Measurements from ENCODE around the gene GIPC2.

Gene GIPC2

DNA sequence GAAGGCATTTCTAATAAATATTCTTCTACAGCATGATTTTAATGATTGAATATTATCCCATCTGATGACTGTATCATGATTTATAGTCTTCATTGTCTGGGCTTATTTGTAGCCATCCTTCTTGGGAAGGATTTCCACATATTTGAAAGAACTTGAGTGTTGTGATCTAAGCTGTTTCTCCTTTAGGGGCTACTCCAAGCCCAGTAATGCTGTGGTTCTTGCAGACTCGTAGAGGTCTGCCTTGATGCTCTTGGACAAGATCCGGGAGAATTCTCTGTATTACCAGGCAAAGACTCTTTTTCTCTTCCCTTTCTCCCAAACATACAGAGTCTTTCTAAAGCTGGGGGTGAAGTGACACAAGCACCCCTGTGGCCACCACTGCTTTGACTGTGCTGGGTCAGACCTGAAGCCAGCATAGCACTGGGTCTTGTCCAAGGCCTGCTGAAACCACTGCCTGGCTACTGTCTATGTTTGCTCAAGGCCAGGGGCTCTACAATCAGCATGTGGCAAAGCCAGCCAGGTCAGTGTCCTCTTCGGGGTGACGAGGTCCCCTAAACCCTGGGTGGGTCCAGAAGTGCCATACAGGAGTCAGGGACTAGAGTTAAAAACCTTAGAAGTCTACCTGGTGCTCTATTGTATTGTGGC is 107.4 kb downstream of the GIPC2 start:
- DNase-seq = no peak

DNA sequence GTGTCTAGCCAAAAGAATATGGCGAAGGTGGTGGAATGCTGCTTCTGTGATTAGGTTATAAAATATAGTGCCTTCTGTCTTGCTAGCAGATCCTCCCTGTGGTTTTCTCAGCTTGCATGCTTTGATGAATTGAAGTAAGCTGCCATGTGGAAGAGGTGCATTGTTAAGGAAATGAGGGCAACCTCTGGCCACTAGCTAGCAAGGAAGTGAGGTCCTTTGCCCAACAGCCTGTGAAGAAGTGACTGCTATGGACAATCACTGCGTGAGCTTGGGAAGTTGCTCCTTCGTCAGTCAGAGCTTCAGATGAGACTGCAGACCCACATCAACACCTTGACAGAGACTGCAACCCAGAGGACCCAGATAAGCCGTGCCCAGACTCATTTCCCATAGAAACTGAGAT is 109.4 kb downstream of the GIPC2 start:
- DNase-seq = no peak

DNA sequence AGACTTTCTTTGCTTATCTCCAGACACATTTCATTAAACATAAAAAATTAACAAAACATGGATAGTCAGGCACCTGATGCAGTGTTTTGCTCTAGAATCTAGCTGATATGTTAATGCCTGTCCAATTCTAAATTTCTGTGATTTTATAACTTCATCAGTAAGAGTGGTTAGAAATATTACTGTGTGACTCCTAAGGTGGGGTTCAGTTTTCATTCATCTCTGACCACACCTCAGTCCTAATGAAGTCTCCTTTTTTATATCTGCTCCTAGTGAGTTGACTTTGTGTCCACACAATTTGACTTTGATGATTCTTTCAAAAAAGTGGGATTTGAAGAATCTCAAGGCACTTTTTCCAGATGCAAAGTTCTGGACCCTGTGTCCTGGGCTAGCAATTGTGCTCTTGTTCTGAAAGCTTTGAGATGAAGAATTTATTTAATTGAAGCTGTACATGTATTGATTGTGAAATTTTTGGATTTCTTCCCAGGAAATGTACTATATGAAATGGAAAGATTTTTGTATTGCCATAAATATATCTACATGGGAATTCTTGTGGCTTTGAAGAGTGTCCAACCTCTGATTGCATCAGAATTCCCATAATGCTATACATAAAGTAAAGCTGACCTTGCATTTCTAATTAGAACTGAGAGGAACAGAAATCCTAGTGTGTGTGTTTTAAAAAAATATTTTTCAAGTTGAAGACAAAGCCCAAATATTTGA is 111.2 kb downstream of the GIPC2 start:
- DNase-seq = no peak

DNA sequence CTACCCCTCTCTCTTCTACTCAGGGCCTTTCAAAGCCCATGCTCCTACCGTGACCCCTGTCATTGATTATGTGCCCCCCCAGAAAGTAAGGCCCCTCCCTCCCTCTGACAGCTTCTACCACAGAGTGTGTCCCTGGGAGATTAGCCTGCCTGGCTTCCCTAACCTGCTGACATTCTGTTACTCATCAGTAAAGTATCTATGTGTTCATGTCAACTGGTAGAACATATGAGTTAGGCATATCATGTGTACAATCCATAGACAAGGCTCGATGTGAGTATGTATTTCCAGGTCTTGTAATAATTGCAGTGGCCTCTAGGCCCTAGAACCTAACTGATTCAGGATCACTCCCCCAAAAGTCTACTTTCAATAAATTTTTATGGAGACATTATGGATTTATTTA is 120.0 kb downstream of the GIPC2 start:
- DNase-seq = no peak

DNA sequence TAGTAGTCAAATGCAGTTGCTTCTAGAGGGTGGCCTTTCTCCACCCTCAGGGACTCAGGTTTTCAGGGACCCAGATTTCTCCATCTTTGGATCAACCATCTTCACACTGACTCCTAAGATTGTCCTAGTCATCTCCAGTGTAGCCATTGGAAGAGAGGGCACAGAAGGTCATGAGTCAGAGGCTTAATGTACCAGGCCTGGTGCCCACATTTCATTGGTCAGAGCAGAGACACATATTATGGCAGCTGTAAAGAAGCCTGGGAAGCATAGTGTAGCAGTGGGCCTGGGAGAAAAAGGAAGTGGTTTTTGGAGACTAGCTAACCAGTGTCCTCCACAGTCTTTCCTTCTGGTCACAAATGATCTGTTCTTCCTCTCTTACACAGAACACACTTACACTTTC is 122.5 kb downstream of the GIPC2 start:
- DNase-seq = no peak

DNA sequence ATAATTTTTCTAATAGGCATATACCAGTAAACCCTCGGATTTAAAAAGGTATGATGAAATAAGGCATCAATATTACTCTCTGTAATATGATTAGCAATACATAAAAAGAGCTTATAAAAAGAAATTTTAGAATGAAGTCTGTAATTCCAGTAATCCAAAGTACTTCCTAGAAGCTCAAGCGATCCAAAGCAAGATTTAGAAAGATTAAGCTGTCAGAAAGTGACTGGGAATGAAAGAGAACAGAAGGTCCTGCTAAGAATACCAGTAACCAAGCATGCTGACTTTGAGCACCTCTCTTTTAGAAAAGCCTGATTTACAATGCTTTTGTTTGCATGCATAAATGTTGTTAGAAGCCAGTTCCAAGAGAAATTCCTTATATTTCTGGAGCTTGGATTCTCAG is 125.1 kb downstream of the GIPC2 start:
- DNase-seq = no peak

DNA sequence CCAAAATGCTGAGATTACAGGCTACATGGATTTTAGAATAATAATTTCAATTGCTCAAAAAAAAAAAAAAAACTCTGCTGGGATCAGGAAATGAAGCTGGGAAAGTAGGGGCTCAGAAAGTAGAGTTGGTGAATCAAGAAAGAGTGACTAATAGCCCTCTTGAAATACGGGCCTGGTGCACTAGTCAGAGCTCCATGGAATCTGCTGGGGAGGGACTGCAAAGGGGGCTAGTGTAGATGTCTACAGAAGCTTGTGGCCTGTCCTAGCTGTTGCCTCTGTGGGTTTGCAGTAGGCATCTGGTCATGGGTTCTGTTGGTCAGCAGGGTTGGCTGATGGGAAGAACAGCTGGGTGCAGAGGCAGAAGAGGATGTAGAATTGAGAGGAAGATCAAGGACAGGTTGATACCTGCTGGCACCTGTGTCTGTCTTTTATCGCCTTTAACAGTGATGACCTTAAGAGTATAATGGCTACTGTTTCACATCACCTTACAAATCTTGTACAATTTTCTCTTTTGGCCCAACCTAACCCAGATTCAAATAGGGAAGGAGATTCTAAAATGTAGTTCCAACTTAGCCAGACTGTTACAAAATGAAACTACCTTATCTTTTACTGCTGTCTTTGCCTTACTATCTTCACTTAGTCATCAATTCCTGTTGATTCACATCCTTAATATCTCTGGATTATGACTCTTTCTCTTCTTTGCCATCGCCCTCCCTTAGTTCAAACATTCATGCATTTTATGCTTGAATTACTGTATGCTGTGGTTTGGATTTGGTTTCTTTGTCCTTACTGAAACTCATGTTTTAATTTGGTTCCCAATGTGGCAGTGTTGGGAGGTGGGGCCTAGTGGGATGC is 126.2 kb downstream of the GIPC2 start:
- DNase-seq = no peak

DNA sequence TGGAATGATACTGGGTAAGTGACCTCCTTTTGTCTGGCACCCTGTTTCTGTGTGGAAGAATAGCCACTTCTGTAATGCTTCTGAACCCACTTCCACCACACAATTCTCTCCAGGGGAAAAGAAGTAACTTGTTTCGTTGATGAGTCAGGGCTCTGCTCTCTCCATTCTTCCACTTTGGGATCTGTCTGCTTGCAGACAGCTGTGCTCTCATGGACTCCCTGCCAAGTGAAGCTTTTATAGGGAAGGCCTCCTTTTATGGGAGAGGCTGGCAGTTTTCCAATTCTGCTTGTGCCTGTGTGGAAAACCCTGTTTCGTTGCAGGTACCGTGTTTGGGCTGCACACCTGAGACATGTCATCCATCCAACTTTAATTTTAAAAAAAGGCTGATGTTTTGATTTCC is 130.7 kb downstream of the GIPC2 start:
- DNase-seq = no peak

DNA sequence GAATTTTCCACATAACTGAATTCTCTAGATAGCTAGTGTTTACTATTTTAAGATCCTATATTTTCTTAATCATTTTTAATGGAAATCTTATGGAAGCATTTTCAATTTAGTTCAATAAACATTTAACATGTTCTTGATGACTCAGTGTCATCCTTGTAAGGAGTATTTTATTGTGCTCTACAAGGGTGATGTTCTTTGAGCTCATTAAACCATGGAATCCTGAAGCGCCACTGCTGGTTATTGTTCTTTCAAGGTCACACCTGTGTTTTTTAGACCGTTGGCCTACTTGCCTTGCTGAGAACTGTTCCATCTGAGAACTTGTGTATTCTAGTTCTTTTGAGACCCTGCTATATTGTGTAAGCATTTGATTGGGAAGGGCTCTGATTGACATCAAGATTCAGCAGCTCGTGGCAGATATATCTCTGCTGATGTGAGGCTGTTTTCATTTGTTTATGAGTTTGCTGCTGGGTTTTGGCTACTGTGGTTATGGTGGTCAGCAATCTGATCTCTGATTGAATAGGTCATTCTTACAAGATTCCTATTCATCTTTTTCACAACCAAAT is 132.0 kb downstream of the GIPC2 start:
- no peak for DNase-seq

DNA sequence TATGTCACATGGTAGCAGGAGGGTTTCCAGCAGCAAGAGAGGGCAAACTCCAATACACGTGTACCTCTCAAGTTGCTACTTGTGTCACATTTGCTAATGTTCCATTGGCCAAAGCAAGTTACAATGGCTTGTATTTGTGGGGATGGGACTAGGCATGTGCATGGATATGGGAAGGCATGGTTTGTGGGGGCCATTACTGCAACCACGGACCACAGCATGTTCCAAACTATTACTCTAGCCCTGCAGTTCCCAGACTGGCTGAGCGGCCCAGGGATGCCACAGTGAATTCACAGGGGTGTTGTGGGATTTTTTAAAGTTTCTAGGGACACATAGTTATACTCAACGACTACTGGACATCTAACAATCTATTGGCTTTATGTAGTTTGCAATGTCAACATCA is 133.1 kb downstream of the GIPC2 start:
- no peak for DNase-seq

DNA sequence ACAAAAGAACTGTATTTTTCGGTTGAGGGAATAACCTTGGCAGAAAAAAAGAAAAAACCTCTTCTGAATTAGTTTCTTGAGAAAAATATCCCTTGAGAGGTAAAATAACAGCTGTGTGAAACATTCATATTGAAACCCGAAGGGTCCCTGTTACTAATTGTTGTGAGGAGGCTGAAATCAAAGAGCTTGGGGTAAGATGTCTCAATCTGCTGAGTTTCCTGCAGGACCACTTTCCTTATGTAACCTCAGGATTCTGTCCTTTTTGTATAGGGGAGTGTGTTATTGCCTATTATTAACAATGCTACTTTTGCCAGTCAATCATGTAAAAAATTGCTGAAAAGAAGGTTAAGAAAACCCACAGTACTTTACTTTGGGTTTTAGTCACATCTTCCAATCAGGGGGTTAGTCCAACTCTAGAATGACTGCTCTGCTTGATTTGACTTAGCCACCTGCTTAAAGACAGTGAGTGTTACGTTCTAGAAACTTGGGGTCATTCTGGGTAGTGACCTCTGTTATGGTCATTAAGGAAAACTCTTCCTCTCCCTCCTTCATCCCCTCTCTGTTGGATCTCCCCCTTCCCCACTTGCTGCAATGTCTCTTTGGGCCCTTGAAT is 138.8 kb downstream of the GIPC2 start:
- DNase-seq = no peak
